Measurements from ENCODE around the gene CD28.

- TF ChIP-seq CTCF (IDR thresholded peaks at IDR 0.05), result no peak
- TF ChIP-seq POLR2A (IDR thresholded peaks at IDR 0.05), result no peak
These were observed 54.7 kb downstream of the CD28 start for GRCh38 chr2:203761121-203761520.
